ENCODE measurements around the gene PRR23E. TPM values are rescaled to one million over a fixed set of nuclear protein-coding genes. Genes with fewer than 3 reads are reported as not detected.

PRR23E gene
- total and polyA plus RNA-seq, 10 of the 15 experiments (the other 5 are each of a cell fraction or from before 2014, with no cell fraction given) = not detected

DNA sequence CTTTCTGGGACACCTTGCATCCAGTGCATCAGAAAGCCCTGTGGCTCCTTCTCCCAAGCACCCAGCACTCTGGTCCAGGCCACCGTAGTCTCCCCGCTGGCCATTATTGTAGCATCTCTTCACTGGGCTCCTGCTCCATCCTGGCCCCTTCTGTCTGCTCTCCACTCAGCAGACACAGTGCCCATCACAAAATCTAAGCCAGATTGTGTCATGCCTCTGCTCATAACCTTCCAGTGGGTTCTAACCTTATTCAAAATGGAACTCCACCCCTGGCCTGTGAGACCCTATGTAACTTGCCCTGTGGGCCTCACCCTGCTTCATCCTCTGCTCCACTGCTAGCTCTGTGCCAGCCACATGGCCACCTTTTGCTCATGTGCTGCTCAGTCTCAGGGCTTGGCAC lies 31.7 kb upstream of the PRR23E start:
- no peaks in the 10 kb centered on the region for H3K79me2 ChIP-seq (ENCODE audit: control insufficient read depth, insufficient read depth, low read length)
- no peak overlapping the region for H3K4me3 ChIP-seq
- no peak for TF ChIP-seq TAF1 (IDR thresholded peaks at IDR 0.05; ENCODE audit: borderline replicate concordance, low read depth, low read length)
- ChIA-PET SMC1A (ENCODE audit: uncharacterized antibody, unreplicated experiment) (no interaction called here), RAD21 (ENCODE audit: unreplicated experiment) (no interaction called here), POLR2A (no interaction called here), CTCF (no interaction called here)
- H3K36me3 ChIP-seq (ENCODE audit: control insufficient read depth in 2 of 2, insufficient read depth in 2 of 2, low read length in 1 of 2) = no peaks in the 10 kb centered on the region
- BruUV-seq (replicated peaks) = no TSS peak
- 43% methylated on average over 2 of the region's 2 CpGs for WGBS (ENCODE audit: insufficient coverage, insufficient replicate concordance, low lambda C conversion rate, missing lambda C conversion rate)
- intact Hi-C loops (cut with micrococcal nuclease; ENCODE audit: unreplicated experiment) = no loop called here
- no peak overlapping the region for H3K9ac ChIP-seq (ENCODE audit: control insufficient read depth, insufficient read depth, low read length)
- no peaks in the 10 kb centered on the region for H3K9me3 ChIP-seq (replicated peaks; ENCODE audit: control insufficient read depth, insufficient read depth, low read length)
- in situ Hi-C loops (cut with MboI) = no loop called here
- no peak for DNase-seq (ENCODE audit: low read depth, low spot score)
- no peak overlapping the region for H3K4me2 ChIP-seq (ENCODE audit: control insufficient read depth, insufficient read depth)
- no peak for FAIRE-seq
- ATAC-seq = no peak
- H2AFZ ChIP-seq (ENCODE audit: control insufficient read depth, low read depth, low read length) = no peak overlapping the region
- H3K27me3 ChIP-seq (replicated peaks in 1 of 2; ENCODE audit: control insufficient read depth in 2 of 2, insufficient read depth in 2 of 2, low read length in 1 of 2) = 0 out of 4 replicates have a peak, but pooled peaks cover 0 to 3% of the 10 kb centered on the region in 2 experiments
- no peak overlapping the region for H3K27ac ChIP-seq (ENCODE audit: control insufficient read depth, insufficient read depth)
- no peaks in the 10 kb centered on the region for H4K20me1 ChIP-seq (ENCODE audit: control insufficient read depth, insufficient read depth)
- no peaks in the 10 kb centered on the region for H3K4me1 ChIP-seq (ENCODE audit: control insufficient read depth, insufficient read depth, low read length)

DNA sequence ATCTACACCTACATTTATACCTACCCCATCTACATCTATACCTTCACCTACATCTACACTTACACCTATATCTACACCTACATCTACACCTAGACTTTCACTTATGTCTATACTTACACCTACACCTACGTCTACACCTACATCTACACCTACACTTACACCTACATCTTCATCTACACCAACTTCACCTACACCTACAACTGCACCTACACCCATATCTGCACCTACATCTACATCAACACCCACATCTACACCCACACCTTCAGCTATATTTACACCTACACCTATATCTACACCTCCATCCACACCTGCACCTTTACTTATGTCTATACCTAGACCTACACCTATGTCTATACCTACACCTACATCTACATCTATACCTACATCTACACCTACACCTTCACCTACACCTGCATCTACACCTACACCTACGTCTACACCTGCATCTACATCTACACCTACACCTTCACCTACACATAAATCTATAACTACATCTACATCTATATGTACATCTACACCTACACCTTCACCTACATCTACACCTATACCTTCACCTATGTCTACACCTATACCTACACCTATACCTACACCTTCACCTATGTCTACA lies 30.9 kb upstream of the PRR23E start:
- Histone ChIP-seq H3K79me2 (ENCODE audit: control insufficient read depth, insufficient read depth, low read length) (no peaks in the 10 kb centered on the region), H3K4me3 (no peak overlapping the region), H2AFZ (ENCODE audit: control insufficient read depth, low read depth, low read length) (no peak overlapping the region), H3K4me2 (ENCODE audit: control insufficient read depth, insufficient read depth) (no peak overlapping the region), H3K27me3 (replicated peaks in 1 of 2; ENCODE audit: control insufficient read depth in 2 of 2, insufficient read depth in 2 of 2, low read length in 1 of 2) (0 out of 4 replicates have a peak, but pooled peaks cover 0 to 3% of the 10 kb centered on the region in 2 experiments), H3K27ac (ENCODE audit: control insufficient read depth, insufficient read depth) (no peak overlapping the region), H3K36me3 (ENCODE audit: control insufficient read depth in 2 of 2, insufficient read depth in 2 of 2, low read length in 1 of 2) (no peaks in the 10 kb centered on the region), H3K9ac (ENCODE audit: control insufficient read depth, insufficient read depth, low read length) (no peak overlapping the region), H3K9me3 (replicated peaks; ENCODE audit: control insufficient read depth, insufficient read depth, low read length) (no peaks in the 10 kb centered on the region), H3K4me1 (ENCODE audit: control insufficient read depth, insufficient read depth, low read length) (no peaks in the 10 kb centered on the region), H4K20me1 (ENCODE audit: control insufficient read depth, insufficient read depth) (no peaks in the 10 kb centered on the region)
- no TSS peak for BruUV-seq (replicated peaks)
- SMC1A ChIA-PET (ENCODE audit: uncharacterized antibody, unreplicated experiment) = no interaction called here
- no peak for ATAC-seq
- intact Hi-C loops (cut with micrococcal nuclease; ENCODE audit: unreplicated experiment) (no loop called here), in situ Hi-C loops (cut with MboI) (no loop called here)
- 0% methylated on average over 2 of the region's 2 CpGs for WGBS (ENCODE audit: insufficient coverage, insufficient replicate concordance, low lambda C conversion rate, missing lambda C conversion rate)
- DNase-seq (ENCODE audit: low read depth, low spot score) = no peak
- FAIRE-seq = peak; percentile 13
- RAD21 ChIA-PET (ENCODE audit: unreplicated experiment) = no interaction called here
- POLR2A ChIA-PET = interaction anchor here (0.8 kb wide), 1 partner anchor 252 kb away, joined by 3 read pairs; no protein-coding TSS in a partner anchor
- CTCF ChIA-PET = no interaction called here
- TF ChIP-seq, protein P1, sequence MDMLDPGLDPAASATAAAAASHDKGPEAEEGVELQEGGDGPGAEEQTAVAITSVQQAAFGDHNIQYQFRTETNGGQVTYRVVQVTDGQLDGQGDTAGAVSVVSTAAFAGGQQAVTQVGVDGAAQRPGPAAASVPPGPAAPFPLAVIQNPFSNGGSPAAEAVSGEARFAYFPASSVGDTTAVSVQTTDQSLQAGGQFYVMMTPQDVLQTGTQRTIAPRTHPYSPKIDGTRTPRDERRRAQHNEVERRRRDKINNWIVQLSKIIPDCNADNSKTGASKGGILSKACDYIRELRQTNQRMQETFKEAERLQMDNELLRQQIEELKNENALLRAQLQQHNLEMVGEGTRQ (IDR thresholded peaks at IDR 0.05; ENCODE audit: borderline replicate concordance, low read depth, low read length) = no peak
- no peak for TF ChIP-seq ASH2L (IDR thresholded peaks at IDR 0.05; ENCODE audit: borderline replicate concordance, low read depth)
- TF ChIP-seq NRF1 (conservative IDR thresholded peaks at IDR 0.05; ENCODE audit: low read depth, low read length) = no peak
- no peak for TF ChIP-seq NFXL1 (IDR thresholded peaks at IDR 0.05; ENCODE audit: borderline replicate concordance)
- no peak for TF ChIP-seq ZBED1 (IDR thresholded peaks at IDR 0.05; ENCODE audit: borderline replicate concordance)
- no peak for TF ChIP-seq IKZF1 (conservative IDR thresholded peaks at IDR 0.05)
- TF ChIP-seq, protein P2, sequence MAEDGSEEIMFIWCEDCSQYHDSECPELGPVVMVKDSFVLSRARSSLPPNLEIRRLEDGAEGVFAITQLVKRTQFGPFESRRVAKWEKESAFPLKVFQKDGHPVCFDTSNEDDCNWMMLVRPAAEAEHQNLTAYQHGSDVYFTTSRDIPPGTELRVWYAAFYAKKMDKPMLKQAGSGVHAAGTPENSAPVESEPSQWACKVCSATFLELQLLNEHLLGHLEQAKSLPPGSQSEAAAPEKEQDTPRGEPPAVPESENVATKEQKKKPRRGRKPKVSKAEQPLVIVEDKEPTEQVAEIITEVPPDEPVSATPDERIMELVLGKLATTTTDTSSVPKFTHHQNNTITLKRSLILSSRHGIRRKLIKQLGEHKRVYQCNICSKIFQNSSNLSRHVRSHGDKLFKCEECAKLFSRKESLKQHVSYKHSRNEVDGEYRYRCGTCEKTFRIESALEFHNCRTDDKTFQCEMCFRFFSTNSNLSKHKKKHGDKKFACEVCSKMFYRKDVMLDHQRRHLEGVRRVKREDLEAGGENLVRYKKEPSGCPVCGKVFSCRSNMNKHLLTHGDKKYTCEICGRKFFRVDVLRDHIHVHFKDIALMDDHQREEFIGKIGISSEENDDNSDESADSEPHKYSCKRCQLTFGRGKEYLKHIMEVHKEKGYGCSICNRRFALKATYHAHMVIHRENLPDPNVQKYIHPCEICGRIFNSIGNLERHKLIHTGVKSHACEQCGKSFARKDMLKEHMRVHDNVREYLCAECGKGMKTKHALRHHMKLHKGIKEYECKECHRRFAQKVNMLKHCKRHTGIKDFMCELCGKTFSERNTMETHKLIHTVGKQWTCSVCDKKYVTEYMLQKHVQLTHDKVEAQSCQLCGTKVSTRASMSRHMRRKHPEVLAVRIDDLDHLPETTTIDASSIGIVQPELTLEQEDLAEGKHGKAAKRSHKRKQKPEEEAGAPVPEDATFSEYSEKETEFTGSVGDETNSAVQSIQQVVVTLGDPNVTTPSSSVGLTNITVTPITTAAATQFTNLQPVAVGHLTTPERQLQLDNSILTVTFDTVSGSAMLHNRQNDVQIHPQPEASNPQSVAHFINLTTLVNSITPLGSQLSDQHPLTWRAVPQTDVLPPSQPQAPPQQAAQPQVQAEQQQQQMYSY (CRISPR knock-in tag; IDR thresholded peaks at IDR 0.05) = no peak
- TF ChIP-seq, protein P3, sequence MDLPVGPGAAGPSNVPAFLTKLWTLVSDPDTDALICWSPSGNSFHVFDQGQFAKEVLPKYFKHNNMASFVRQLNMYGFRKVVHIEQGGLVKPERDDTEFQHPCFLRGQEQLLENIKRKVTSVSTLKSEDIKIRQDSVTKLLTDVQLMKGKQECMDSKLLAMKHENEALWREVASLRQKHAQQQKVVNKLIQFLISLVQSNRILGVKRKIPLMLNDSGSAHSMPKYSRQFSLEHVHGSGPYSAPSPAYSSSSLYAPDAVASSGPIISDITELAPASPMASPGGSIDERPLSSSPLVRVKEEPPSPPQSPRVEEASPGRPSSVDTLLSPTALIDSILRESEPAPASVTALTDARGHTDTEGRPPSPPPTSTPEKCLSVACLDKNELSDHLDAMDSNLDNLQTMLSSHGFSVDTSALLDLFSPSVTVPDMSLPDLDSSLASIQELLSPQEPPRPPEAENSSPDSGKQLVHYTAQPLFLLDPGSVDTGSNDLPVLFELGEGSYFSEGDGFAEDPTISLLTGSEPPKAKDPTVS (IDR thresholded peaks at IDR 0.05; ENCODE audit: low read depth, low read length) = no peak
- no peak for TF ChIP-seq YY1 (IDR thresholded peaks at IDR 0.05; ENCODE audit: low read depth, low read length)
- TF ChIP-seq NR2C2 (IDR thresholded peaks at IDR 0.05; ENCODE audit: borderline replicate concordance, control insufficient read depth, insufficient read length, low read depth) = no peak
